DMS 273 (cell line): ENCODE data around the gene RCBTB1.
"Not testable (repeated sequence)": the region's sequence is repeated elsewhere in the genome, so short reads cannot be mapped to it uniquely, and the experiment has no call there.

Experiments
- DNase-seq: peaks from one replicate; lab custom pipeline; 2025; ENCODE audit not compliant: unreplicated experiment; lab: John Stamatoyannopoulos, UW

The RCBTB1 gene

GRCh38 chr13:49606747-49607648 lies 21.6 kb upstream of the RCBTB1 start:
- DNase-seq = peak; percentile 88

GRCh38 chr13:49604570-49604969 lies 19.2 kb upstream of the RCBTB1 start:
- no peak for DNase-seq

DNA sequence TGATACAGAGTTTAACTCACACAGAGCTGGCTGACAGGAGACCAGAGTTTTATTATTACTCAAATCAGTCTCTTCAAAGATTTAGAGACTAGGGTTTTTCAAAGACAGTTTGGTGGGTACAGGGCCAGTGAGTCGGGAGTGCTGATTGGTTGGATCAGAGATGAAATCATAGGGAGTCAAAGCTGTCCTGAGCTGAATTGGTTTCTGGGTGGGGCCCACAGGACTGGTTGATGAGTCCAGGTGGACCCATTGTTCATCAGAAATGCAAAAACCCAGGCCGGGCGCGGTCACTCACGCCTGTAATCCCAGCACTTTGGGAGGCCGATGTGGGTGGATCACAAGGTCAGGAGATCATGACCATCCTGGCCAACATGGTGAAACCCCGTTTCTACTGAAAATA lies 17.3 kb upstream of the RCBTB1 start:
- DNase-seq = not testable (repeated sequence)

DNA sequence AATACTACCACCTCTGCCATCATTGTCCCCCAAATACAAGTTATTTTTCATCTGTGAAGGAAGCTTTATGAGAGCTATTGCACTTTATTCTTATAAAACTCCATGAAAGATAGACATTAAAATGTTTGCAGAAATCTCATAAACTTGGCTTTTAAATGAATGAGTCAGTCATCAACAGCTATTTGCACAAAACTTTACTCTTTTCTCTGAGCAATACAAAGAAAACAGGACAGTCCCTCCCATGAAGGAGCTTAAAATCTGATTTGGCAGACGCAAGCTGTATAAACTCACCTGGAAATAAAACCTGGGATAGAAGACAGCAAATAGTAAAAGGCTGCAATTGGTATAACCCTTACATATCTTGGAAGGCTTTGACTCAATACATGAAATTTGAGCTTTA lies 16.6 kb upstream of the RCBTB1 start:
- no peak for DNase-seq

DNA sequence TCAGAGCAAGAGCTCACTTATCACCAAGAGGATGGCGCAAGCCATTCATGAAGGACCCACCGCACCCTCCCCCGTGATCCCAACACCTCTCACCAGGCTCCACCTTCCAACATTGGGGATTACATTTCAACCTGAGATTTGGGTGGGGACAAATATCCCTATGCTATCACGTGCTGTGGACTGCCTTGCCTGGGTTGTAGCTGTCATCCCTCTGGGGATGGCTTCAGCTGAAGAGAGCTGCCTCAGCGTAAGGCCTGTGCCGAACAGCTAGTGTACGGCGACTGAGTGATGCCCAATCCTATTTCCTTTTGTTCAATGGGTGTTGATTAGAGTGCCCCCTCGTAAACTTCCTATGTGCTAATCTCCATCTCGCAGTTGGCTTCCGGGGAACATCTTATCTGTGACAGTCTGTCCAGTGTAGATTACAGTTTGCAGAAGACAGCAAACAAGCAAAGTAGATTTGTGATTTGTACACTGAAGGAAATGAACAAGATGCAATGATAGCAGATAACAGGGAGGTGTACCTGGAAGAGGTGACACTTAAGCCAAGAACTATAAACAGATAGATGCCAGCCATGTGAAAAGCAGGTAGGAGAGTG lies 11.8 kb upstream of the RCBTB1 start:
- no peak for DNase-seq

GRCh38 chr13:49596221-49596620 lies 10.9 kb upstream of the RCBTB1 start:
- DNase-seq = peak; percentile 94

DNA sequence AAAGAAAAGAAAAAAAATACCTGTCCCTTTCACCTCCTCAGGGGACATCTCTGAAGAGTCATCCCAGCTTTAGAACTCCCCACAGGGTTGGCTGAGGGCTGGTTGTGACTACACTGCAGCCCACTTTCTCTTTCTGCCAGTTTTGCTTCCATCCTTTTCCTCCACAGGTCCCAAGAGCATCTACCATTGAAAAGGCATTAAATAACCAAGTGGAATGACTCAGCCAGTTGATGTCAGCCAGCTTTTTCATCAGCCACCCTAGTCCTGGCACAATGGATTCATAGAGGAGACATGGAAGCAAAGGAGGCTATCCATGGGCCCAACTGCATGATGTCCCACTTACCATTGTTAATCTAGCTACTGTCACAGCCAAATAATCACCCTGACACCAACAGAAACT lies 9.2 kb upstream of the RCBTB1 start:
- no peak for DNase-seq

GRCh38 chr13:49593876-49594275 lies 8.5 kb upstream of the RCBTB1 start:
- not testable (repeated sequence) for DNase-seq

GRCh38 chr13:49590714-49591113 lies 5.4 kb upstream of the RCBTB1 start:
- not testable (repeated sequence) for DNase-seq

DNA sequence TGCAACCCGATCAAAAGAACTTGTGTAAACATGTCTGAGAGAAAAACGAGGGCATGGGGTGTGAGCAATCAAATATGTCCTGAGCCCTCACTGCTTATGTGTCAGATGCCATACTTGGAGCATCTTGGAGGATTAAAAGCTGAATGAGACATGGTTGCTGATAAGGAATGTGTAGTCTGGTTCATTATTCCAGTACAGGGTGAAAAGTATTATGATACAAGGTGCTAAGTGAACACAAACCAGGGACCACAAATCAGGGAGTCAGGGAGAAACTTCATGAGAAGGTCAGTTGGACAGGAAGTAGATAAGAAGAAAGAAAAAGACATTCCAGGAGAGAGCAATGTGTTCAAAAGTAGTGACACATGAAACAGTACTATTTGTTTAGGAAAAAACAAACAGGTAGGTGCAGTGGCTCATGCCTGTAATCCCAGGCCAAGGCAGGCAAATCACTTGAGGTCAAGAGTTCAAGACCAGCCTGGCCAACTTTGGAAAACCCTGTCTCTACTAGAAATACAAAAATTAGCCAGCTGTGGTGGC lies 2.0 kb upstream of the RCBTB1 start:
- DNase-seq = no peak

- no peak for DNase-seq
These were observed 1.4 kb upstream of the RCBTB1 start for GRCh38 chr13:49586717-49587116.

- peak; percentile 25 for DNase-seq
These were observed 581 bp downstream of the RCBTB1 start for GRCh38 chr13:49584771-49585182.

DNA sequence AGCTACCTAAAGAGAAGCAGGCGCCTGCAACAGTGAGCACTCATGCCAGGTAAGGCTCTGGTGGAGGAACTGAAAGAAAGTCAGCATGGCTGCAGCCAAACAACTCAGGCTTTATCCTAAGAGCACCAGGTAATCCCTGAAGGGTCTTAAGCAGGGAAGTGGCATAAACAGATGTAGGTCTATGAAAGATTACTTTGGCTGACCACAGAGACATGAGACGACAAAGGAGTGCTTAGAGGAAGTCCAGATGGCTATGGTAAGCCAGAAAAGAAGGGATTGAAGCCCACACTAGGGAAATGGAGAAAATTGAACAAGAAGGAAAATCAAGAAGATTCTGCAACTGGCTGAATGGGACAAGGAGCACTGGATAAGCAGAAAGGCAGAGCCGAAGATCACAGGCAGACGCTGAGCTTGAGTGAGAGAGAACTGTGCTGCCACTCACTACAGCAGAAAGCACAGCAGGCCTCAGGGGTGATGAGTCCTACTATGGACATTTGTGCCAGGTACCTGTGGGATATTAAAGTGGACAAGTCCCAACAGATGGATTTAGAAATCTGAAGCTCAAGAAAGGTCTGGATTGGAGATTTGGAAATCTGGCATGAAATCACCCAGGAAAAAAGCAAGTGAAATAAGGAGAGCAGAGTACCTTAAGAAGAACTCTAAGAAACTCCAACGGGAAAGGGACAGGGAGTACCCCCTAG lies 4.2 kb downstream of the RCBTB1 start:
- no peak for DNase-seq

- no peak for DNase-seq
These were observed 5.9 kb downstream of the RCBTB1 start for GRCh38 chr13:49579501-49579900.

DNA sequence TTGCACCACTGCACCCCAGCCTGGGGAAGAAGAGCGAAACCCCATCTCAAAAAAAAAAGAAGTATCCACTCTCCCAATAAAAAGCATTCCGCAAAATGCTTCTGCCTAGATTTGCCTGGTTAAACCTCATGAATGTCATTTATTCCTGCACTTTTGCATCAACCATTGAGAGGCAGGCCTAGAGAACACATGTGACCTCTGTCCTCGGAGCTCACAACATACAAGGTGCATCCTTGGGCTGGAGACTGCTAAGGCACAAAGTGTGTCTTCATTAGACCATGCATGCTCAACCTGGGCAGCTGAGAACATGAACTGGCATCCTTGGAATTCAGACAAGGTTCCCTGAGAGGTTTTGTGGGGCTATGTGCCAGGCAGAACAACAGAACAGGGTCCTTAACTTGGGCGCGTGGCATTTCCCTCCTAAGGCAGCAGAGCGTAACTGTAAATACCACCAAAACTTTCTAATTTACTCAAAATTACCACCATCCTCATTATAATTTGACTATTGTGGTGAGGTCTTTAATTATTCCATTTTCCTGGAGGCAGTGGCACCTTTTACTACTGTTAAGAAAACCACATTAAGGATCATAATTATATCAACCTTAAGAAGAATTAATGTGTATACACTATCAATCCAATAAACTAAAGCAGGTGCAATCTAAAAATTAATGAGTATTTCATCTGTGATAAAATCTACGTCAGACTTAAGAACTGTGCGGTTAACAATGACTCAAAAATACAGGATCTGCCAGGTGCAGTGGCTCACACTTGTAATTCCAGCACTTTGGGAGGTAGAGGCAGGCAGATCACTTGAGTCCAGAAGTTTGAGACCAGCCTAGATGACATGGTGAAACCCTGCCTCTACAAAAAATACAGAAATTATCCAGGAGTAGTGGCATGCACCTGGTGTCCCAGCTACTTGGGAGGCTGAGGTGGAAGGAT lies 13.8 kb downstream of the RCBTB1 start:
- no peak for DNase-seq

- DNase-seq = no peak
These were observed 15.2 kb downstream of the RCBTB1 start for GRCh38 chr13:49569993-49570689.

- no peak for DNase-seq
These were observed 17.9 kb downstream of the RCBTB1 start for GRCh38 chr13:49567491-49567890.

DNA sequence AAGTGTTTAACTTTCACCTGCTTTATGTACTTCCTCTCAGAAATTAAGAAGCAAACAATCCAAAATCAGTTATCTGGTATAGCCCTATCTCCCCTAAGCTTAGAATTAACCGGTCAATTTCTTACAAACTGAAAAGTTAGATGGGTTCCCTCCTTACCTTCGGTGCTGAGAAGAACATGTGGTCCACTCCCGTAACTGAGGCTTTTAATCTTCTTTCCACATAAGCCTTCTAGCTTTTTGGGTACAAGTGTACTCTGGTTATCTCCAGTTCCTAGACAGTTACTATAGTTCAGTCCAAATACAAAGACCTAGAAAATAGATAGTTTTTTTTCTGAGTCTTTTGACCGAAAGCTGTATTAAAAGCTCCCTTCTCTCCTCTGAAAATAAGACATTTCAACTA lies 18.9 kb downstream of the RCBTB1 start:
- DNase-seq = no peak

DNA sequence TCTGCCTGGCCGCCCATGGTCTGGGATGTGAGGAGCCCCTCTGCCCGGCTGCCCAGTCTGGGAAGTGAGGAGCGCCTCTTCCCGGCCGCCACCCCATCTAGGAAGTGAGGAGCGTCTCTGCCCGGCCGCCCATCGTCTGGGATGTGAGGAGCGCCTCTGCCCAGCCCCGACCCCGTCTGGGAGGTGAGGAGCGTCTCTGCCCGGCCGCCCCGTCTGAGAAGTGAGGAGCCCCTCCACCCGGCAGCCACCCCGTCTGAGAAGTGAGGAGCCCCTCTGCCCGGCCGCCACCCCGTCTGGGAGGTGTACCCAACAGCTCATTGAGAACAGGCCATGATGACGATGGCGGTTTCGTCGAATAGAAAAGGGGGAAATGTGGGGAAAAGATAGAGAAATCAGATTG lies 19.9 kb downstream of the RCBTB1 start:
- DNase-seq = not testable (repeated sequence)

GRCh38 chr13:49563516-49563915 lies 21.8 kb downstream of the RCBTB1 start:
- DNase-seq = peak; percentile 3
